ENCODE results near the gene RHOB.
"Not testable (repeated sequence)": the region's sequence is repeated elsewhere in the genome, so short reads cannot be mapped to it uniquely, and the experiment has no call there.

RHOB gene

DNA sequence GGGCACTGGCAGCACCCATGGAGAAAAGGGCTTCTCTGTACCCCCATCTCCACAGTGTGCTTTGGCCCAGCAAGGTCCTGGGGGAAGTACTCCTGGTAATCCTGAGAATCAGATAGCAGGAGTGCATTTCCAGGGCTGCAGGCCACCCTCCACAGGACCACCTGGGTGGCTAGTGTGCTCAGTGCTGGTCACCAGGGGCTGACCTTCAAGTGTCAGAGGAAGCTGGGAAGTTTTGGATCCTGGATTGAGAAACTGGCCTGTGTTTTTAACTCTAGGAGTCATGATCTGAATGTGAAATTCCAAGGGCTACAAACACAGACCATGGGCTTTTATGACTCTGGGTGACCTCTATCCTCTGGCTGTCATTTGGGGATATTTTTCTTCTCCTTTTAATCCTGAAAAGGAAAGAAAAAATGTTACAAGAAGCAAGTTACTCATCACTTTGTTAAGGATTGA, 9.3 kb downstream of the RHOB start:
- no peak for DNase-seq

DNA sequence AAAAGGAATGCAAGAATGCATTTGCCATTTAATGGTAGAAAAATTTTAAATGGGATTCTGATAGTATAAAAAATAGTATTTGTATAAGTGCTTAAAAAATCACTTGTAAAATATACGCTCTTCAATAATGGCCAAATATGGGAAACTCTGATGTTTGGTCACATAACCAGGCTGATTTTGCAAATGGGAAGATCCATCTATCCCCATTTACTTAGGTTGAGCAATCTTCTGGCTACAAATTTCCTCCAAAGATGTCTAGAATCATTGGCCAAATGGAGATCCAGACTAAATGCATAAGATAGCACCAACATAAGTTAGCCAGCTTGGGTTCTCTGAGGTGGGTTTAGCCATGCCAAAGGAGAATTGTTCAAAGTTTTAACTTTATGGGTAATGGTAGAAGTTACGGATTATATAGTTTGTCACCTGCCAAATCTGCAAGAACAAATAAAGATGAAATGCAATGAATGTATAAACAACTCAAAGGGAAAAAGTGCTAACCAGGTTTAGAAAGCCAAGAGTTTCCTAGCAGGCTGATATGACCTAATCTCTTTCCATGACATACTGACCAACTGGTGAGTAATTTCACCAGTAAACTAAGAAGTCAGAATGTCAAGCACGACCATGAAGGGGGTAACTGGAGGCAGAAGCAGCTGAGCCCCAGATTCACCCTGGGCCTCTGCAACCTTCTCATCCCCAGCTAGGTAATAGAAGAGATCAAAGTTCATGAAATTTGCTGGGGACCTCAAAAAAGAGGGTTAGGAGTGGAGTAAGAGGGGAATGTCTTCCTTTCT, 10.0 kb downstream of the RHOB start:
- DNase-seq, result no peak

DNA sequence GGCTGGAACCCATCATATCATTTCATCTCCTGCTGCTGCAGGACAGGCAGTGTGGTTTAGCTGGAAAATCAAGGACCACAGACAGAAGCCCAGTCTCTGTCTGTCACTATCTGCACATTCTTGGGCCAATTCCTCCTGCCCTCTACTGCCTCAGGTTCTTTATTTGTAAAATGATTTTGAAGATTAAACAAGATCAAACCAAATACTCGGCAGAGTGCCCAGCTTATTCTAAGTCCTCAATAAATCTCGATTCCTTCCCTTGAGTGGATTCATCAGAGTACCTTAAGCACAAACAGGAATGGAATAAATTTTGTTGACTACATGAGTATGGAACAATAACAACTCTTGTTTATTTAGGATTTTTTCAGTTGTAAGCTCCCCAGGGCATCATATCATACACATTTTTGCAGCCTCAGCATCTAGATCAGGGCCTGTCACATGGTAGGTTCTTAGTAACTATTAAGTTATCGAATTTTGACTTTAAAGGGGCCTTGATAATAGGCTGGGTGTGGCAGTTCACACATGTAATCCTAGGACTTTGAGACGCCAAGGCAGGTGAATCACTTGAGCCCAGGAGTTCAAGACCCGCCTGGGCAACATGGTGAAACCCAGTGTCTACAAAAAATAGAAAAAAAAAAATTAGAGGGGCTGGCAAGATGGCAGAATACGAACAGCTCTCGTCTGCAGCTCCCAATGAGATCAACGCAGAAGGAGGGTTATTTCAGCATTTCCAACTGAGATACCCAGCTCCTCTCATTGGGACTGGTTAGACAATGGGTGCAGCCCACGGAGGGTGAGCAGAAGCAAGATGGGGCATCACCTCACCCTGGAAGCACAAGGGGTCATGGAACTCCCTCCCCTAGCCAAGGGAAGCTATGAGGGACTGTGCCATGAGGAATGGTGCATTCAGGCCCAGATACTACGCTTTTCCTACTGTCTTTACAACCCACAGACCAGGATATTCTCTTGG, 11.1 kb downstream of the RHOB start:
- no peak for DNase-seq

GRCh38 chr2:20458737-20459484, 12.0 kb downstream of the RHOB start:
- DNase-seq, result not testable (repeated sequence)

DNA sequence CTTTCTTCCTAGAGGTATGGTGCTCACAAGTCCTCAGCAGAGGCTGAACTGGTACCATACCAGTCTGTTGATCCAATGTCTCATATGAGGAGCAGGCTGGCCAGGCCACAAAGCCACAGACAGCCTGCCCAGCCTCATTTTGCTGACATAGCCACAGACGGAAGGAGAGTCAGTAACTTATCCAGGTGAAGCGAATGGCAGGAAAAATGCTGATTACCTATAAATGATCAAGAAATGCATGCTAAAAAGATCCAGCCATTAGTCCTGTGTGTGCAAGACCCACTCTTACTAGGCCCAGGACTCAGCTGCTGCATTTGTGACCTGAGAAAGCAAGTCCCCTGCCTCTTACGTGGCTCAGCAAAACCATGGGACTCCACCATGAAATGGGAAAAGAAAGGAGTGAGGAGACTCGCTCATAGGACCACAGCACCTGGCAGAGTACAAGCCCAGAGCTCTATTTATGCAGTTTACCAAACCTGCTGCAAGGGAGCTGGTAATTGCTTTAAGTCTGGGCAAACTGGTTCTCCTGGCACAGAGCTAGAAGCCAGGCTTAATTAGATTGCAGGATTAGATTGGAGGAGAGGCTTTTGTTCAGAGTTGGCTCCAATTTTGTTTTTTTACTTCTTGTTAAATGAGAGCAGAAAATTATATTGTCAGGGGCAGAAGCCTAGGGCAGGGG, 19.0 kb downstream of the RHOB start:
- DNase-seq, result no peak

DNA sequence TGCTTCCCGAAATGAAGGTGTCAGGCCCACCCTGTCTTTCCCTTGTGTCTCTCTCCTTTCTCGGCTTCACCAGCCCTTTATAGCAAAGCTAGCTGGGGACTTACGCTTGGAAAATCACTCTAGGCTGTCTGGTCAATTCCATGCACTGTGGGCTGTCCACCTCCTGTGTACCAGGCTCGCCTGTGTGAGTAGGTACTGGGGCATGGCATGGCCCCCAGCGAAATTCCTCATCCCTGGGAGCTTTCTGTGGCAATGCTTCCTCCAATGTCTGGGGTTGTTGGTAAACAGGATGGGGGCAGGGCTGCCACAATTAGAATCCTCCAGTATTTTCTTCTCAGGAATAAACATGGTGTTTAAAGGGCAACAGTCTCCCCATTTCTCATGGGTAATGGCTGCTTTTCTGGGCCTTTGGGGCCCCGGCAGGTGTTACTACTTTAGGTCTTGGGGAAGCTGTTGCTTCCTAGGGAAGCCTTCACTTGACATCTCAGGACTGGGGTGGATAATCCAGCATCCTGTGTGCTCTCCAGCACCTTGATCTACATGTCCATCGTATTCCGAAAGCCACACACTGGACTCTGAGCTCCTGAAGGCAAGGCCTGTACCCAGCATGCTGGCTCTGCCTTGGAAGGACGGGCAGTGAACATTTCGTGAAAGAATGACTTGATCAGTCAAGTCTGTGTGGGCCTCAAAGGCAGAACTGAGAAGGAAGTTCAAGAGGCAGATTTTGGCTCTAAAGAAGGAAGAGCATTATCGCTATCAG, 21.1 kb downstream of the RHOB start:
- DNase-seq, result no peak

- DNase-seq, result no peak
These were observed 22.0 kb downstream of the RHOB start for GRCh38 chr2:20468549-20469500.

- no peak for DNase-seq
These were observed 22.7 kb downstream of the RHOB start for GRCh38 chr2:20469595-20469994.

GRCh38 chr2:20470211-20470610, 23.3 kb downstream of the RHOB start:
- no peak for DNase-seq

- no peak for DNase-seq
These were observed 24.3 kb downstream of the RHOB start for GRCh38 chr2:20471148-20471547.

GRCh38 chr2:20471902-20472559, 25.2 kb downstream of the RHOB start:
- DNase-seq, result no peak

GRCh38 chr2:20472569-20472968, 25.7 kb downstream of the RHOB start:
- DNase-seq, result no peak

DNA sequence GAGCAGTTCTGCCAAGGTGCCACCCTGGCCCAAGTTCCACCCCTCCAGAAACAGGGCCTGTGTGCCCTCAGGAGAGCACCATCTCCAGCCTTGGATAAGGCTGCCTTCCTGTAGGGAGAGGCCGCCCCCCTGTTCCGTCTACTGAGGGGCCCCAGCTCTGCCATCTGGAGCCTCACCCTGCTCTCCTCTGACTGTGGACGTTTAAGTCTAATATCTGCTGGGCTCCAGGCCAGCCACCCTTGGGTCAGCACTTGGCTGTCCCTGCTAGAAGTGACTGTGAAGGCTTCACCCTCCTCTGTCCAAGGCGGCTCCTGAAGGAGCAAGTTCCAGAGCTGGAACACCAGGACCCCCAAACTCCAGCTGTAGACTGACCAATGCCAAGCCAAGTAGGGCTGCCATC, 26.3 kb downstream of the RHOB start:
- no peak for DNase-seq

DNA sequence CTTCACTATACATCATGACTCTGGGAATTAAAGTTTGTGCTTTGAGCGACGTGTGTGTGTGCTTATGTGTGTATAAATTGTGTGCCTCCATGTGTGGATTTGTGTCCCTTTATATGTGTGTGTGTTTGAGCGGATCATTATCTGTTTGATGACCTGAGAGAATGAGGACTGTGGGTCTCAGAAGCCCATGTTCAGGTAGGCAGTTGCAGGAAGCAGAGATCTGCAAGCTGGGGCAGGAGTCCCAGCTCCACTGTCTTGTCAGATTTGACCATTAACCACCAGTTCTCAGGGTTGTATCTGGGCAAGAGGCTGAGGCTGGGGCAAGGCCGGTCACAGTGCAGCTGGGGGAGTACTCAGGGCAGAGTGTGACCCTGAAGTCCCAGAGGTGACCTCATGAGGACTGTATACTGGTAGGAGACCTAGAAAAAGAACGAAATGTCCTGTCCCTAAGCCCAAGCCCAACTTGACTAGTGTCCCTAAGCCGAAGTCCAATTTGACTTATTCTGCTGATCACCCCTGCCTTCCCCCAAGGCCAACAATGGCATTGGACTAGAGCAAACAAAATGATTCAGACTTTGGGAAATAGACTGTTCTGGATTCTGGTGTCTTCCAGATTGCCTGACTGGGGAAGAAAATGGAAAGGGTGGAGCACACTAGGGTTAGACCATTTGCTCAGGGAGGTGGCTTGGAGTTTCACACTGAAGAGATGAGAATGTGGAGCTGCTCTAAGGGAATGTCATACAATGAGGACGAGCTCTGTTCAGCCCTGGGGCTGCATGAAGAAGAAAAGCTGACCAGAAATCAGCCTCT, 28.1 kb downstream of the RHOB start:
- no peak for DNase-seq

DNA sequence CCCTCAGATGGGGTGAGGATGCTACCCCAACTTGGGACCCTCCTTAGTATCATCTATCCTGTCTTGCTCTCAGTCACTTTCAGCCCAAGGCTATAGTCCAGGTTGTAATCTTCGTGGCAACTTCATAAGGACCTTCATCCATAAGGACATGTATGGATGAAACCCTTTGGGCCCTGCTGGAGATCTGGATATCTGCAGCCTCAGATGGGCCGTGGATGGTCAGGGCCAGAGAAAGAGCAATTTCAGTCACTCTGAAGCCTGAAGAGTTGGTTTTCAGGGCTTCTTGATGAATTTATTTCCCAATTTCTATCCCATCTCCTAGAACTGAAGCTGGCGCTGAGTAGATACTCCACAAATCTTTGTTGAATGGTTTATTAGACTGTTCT, 28.7 kb downstream of the RHOB start:
- no peak for DNase-seq

DNA sequence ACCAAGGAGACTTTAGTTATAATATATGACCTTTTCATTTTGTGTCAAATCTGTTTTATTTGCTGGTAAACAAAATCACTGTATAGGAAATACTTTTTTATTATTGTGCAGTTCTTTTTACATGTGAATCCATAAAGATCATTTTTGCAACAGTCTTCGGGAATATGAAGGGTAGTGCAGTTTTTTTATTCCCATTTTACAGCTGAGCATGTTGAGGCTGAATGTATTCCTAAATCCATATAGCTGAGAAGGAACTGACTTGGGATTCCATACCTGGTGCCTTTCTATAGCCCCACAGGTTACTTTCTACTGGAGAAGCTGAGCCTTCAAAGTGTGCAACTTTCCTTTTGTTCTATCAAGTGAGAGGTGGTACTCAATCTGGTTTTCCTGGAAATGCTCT, 29.6 kb downstream of the RHOB start:
- DNase-seq, result no peak

GRCh38 chr2:20476950-20477349, 30.1 kb downstream of the RHOB start:
- no peak for DNase-seq

DNA sequence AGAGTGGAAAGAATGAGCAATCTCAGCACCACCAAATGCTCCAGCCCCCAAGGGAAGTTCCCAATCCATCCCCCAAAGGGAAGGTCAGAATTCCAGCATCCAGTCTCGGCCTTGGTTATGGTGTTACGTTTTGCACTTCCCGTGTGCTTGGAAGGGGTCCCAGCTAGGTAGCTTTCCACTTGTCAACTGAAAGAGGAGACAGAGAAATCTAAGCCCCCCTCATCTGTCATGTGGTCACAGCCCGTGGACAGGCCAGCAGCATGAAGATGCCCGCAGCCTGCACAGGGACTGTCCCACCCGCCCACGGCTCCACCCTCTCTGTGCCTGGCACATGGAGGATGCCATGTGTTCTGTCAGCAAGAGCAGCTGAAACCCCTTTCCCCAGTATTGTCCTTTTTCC, 32.1 kb downstream of the RHOB start:
- DNase-seq, result no peak

- no peak for DNase-seq
These were observed 33.0 kb downstream of the RHOB start for GRCh38 chr2:20479835-20480234.

Data from cortex of kidney (tissue), 1 donor.